SU-DHL-6 (cell line): ENCODE data around the gene SCG2.

Experiments
- H2AFZ ChIP-seq: fragments of 200-600 bp; sonication (generic); 2 replicates; pipeline ENCODE4 v1.6.1; 2014; ENCODE audit warnings: low read depth, mild to moderate bottlenecking, moderate library complexity, mixed read lengths, antibody characterized with exemption, low read length; ENCODE audit not compliant: severe bottlenecking
- H3F3A ChIP-seq: fragments of 200-600 bp; shearing (Covaris generic); 2 replicates; pipeline ENCODE4 v1.6.0; 2016; ENCODE audit warnings: antibody characterized with exemption, mild to moderate bottlenecking; ENCODE audit not compliant: insufficient read depth
- H3K27ac ChIP-seq: fragments of 200-600 bp; sonication (generic); 2 replicates; pipeline ENCODE4 v1.5.1; 2016; ENCODE audit warnings: low read depth, mild to moderate bottlenecking, low read length, moderate library complexity, mixed read lengths
- H3K27me3 ChIP-seq: fragments of 200-600 bp; sonication (generic), shearing (Covaris generic); 2 replicates; pipeline ENCODE4 v1.6.0; 2014; ENCODE audit warnings: mild to moderate bottlenecking, low read length
- H3K36me3 ChIP-seq: fragments of 200-600 bp; sonication (generic); 2 replicates; pipeline ENCODE4 v1.6.1; 2014; ENCODE audit warnings: mild to moderate bottlenecking, low read length, mixed read lengths
- H3K4me2 ChIP-seq: fragments of 300-600, 200-600 bp; shearing (Covaris generic), sonication (generic); 2 replicates; pipeline ENCODE4 v1.6.0; 2014; ENCODE audit warnings: low read length, low read depth, mild to moderate bottlenecking; ENCODE audit not compliant: poor library complexity, severe bottlenecking
- H3K4me3 ChIP-seq: fragments of 200-600 bp; sonication (generic); 2 replicates; pipeline ENCODE4 v1.5.1; 2014; ENCODE audit warnings: antibody characterized with exemption, low read length, mild to moderate bottlenecking, mixed read lengths; ENCODE audit not compliant: insufficient read depth, poor library complexity, severe bottlenecking
- H3K79me2 ChIP-seq: fragments of 200-600 bp; sonication (generic); 2 replicates; pipeline ENCODE4 v1.6.1; 2014; ENCODE audit warnings: mild to moderate bottlenecking, low read length, moderate library complexity; ENCODE audit not compliant: insufficient read depth
- H3K9ac ChIP-seq: fragments of 200-600 bp; sonication (generic); 2 replicates; pipeline ENCODE4 v1.7.0; 2014; ENCODE audit warnings: mild to moderate bottlenecking, low read length
- H3K9me2 ChIP-seq: fragments of 200-600 bp; sonication (generic); replicated peaks from 2 replicates; pipeline ENCODE4 v1.6.1; 2014; ENCODE audit warnings: low read length; ENCODE audit not compliant: insufficient read depth
- H3K9me3 ChIP-seq: fragments of 200-600 bp; sonication (generic); 2 replicates; pipeline ENCODE4 v1.6.1; 2014; ENCODE audit warnings: low read length, mixed read lengths; ENCODE audit not compliant: insufficient read depth
- H4K20me1 ChIP-seq: fragments of 200-600 bp; sonication (generic); 2 replicates; pipeline ENCODE4 v1.6.1; 2014; ENCODE audit warnings: low read depth, mild to moderate bottlenecking, antibody characterized with exemption, low read length, moderate library complexity, mixed read lengths
- CTCF ChIP-seq: fragments of 200-600 bp; sonication (generic); IDR thresholded peaks from one replicate; pipeline ENCODE4 v1.5.1; 2017; ENCODE audit warnings: antibody characterized with exemption, mild to moderate bottlenecking, low read length, moderate library complexity; ENCODE audit not compliant: insufficient read depth, poor library complexity, severe bottlenecking
- EZH2phosphoT487 ChIP-seq: fragments of 200-600 bp; sonication (generic), shearing (Covaris generic); conservative IDR thresholded peaks from 2 replicates; pipeline ENCODE4 v1.6.1; 2018; ENCODE audit warnings: mild to moderate bottlenecking, antibody characterized with exemption, low read length, moderate library complexity, mixed read lengths

Gene SCG2

GRCh38 chr2:223612501-223612900 lies 10.3 kb upstream of the SCG2 start:
- H3K36me3 ChIP-seq, result no peaks in the 10 kb centered on the region
- no peaks in the 10 kb centered on the region for H3K27me3 ChIP-seq
- H3K9ac ChIP-seq, result no peak overlapping the region
- TF ChIP-seq EZH2phosphoT487, result no peak
- no peaks in the 10 kb centered on the region for H3K79me2 ChIP-seq
- H3K4me2 ChIP-seq, result no peak overlapping the region
- H3K9me3 ChIP-seq, result no peaks in the 10 kb centered on the region
- no peak overlapping the region for H2AFZ ChIP-seq
- H3K27ac ChIP-seq, result no peak overlapping the region
- H3F3A ChIP-seq, result no peaks in the 10 kb centered on the region
- H3K9me2 ChIP-seq, result no peaks in the 10 kb centered on the region
- no peaks in the 10 kb centered on the region for H4K20me1 ChIP-seq
- no peak overlapping the region for H3K4me3 ChIP-seq

GRCh38 chr2:223611061-223611460 lies 8.9 kb upstream of the SCG2 start:
- no peaks in the 10 kb centered on the region for H3K79me2 ChIP-seq

GRCh38 chr2:223607476-223607875 lies 5.3 kb upstream of the SCG2 start:
- H3K9me3 ChIP-seq, result no peaks in the 10 kb centered on the region

More at GRCh38 chr2:223611061-223611460, 8.9 kb upstream of the SCG2 start:
- H3K9me2 ChIP-seq, result no peaks in the 10 kb centered on the region
- H3K4me3 ChIP-seq, result no peak overlapping the region
- H3K27ac ChIP-seq, result no peak overlapping the region
- H4K20me1 ChIP-seq, result no peaks in the 10 kb centered on the region
- no peaks in the 10 kb centered on the region for H3K36me3 ChIP-seq
- no peaks in the 10 kb centered on the region for H3K9me3 ChIP-seq
- H3K4me2 ChIP-seq, result no peak overlapping the region
- no peaks in the 10 kb centered on the region for H3K27me3 ChIP-seq
- TF ChIP-seq EZH2phosphoT487, result no peak
- TF ChIP-seq CTCF, result no peak
- no peak overlapping the region for H3K9ac ChIP-seq
- no peaks in the 10 kb centered on the region for H3F3A ChIP-seq
- H2AFZ ChIP-seq, result no peak overlapping the region

GRCh38 chr2:223606946-223607345 lies 4.8 kb upstream of the SCG2 start:
- TF ChIP-seq CTCF (no peak), EZH2phosphoT487 (no peak)
- no peaks in the 10 kb centered on the region for H3K27me3 ChIP-seq
- H3K79me2 ChIP-seq, result no peaks in the 10 kb centered on the region
- H3K9me3 ChIP-seq, result no peaks in the 10 kb centered on the region
- no peaks in the 10 kb centered on the region for H3K9me2 ChIP-seq
- no peak overlapping the region for H3K9ac ChIP-seq
- H4K20me1 ChIP-seq, result no peaks in the 10 kb centered on the region
- no peak overlapping the region for H3K4me3 ChIP-seq
- H3F3A ChIP-seq, result no peaks in the 10 kb centered on the region
- H3K27ac ChIP-seq, result no peak overlapping the region
- no peak overlapping the region for H2AFZ ChIP-seq
- no peaks in the 10 kb centered on the region for H3K36me3 ChIP-seq
- H3K4me2 ChIP-seq, result no peak overlapping the region

More at GRCh38 chr2:223607476-223607875, 5.3 kb upstream of the SCG2 start:
- Histone ChIP-seq H3K27me3 (no peaks in the 10 kb centered on the region), H3K9ac (no peak overlapping the region), H4K20me1 (no peaks in the 10 kb centered on the region), H3K36me3 (no peaks in the 10 kb centered on the region), H3K4me2 (no peak overlapping the region), H3K4me3 (no peak overlapping the region), H3K27ac (no peak overlapping the region), H3F3A (no peaks in the 10 kb centered on the region), H3K9me2 (no peaks in the 10 kb centered on the region), H2AFZ (no peak overlapping the region), H3K79me2 (no peaks in the 10 kb centered on the region)
- TF ChIP-seq EZH2phosphoT487, result no peak
- TF ChIP-seq CTCF, result no peak
